Left forelimb (tissue), 1 donor: ENCODE results near the gene ADAD2.

ENCODE experiments used
- DNase-seq: peaks from one replicate; pipeline ENCODE4 v3.0.0-alpha.2; 2018; ENCODE audit warnings: low spot score

Gene ADAD2

DNA sequence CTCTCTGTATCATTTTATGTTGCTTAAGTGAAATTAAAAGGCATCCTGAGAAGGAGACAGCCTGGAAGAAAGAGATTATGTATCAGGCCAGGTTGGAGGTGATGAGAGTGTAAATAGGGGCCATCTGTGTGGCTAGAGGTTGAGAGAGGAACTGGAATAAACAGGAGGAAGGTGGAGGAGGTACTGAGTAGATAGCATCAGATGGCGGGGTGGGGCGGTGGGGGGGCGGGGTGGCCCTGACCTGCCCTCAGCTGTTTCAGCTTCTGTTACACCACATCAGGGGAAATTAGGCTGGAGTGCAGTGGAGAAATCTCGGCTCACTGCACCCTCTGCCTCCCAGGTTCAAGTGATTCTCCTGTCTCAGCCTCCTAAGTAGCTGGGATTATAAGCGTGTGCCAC lies 55.7 kb downstream of the ADAD2 start:
- DNase-seq, result no peak
